ENCODE measurements around the gene SNX20.
A peak's percentile ranks its signal among the peaks of the same experiment; 100 is the strongest.

The SNX20 gene, protein sequence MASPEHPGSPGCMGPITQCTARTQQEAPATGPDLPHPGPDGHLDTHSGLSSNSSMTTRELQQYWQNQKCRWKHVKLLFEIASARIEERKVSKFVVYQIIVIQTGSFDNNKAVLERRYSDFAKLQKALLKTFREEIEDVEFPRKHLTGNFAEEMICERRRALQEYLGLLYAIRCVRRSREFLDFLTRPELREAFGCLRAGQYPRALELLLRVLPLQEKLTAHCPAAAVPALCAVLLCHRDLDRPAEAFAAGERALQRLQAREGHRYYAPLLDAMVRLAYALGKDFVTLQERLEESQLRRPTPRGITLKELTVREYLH

DNA sequence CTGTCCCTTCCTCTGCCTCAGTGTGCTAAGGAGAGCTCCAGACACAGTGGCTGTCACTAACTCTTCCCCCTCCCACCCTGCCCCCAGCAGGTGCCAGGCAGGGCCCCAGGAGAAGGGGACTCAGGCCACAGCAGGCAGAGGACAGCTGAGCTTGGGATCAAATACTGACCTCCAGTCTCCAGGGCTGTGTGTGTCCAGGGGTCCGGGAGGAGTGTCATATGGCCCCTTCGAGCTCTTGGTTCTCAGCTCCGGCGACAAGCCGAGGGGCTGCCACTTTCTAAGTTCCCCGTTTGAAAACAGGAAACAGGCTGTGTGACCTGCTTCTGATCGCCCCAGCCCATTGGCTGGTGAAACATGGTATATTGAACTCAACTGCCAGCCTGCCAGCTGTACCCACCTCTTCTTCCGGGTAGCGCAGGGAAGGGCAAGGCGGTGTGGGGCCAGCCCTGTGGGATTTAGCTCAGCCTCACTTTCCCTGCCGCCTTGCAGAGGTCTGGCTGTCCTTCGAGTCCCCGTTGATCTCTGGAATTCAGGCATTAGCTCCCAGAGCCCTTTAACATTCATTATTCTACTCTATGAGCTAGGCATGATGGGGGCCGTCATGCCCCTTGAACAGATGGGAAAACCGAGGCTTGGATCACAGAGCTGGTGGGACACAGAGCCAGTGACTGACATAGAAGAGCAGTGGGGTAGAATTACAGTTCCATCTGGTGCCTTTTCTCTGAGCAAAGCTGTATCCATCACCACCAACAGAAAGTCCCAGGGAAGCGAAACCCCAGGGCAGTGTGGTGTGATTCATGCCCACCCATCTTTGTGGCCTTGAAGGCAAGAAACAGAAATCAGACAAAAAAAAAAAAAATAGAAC lies at the start of gene SNX20:
Gene SNX20 (minus strand): TSS at position 292 of the 865 bp plus-strand sequence. CDS start 3,786 bp downstream, outside the sequence.
- no peak for DNase-seq (ENCODE audit: low read depth)

DNA sequence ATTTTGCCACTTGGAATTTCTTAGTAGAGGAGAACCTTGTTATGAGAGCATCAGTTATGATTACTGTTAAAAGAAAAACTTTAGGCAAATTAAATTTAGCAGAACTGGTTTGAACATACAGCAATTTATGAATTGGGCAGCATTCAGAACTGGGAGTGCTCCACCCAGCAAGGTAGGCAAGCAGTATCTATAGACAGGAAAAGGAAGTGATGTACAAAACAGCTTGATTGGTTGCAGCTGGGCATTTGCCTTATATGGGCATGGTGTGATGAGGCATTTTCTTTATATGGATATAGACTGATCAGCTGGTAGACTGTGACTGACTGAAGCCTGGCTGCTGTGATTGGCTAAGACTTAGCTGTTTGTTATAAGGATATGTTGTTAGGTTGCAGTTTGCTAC lies 43.2 kb upstream of the SNX20 start:
- DNase-seq (ENCODE audit: low read depth), result no peak

DNA sequence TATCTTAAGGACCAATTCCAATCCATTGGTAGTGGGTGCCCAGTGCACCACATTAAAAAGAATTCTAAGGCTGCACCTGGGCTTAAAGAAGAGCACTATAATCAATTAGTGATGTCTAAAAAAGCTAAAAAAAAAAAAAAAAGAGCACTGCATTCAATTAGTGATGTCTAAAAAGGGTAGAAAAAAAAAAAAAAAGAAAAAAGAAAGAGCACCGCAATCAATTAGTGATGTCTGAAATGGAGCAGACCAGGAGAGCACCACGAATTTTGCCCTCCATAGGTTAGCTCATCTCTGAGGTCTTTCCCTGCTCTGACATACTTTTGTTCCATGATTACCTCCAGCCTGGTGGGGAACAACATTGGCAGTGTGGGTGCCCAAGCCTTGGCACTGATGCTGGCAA lies 41.8 kb upstream of the SNX20 start:
- no peak for DNase-seq (ENCODE audit: low read depth)

DNA sequence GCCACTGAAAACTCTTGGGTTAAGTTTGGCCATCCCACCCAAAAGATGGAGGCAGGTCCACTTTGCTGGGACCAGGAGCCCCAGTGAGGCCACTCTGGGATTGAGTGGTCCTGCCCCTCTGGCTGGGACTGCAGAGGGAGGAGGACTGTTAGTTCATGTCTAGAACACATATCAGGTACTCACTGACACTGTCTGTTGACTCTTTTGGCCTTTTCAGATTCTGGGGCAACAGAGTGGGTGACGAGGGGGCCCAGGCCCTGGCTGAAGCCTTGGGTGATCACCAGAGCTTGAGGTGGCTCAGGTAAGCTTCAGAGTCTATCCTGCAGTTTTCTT lies 41.3 kb upstream of the SNX20 start:
- no peak for DNase-seq (ENCODE audit: low read depth)

DNA sequence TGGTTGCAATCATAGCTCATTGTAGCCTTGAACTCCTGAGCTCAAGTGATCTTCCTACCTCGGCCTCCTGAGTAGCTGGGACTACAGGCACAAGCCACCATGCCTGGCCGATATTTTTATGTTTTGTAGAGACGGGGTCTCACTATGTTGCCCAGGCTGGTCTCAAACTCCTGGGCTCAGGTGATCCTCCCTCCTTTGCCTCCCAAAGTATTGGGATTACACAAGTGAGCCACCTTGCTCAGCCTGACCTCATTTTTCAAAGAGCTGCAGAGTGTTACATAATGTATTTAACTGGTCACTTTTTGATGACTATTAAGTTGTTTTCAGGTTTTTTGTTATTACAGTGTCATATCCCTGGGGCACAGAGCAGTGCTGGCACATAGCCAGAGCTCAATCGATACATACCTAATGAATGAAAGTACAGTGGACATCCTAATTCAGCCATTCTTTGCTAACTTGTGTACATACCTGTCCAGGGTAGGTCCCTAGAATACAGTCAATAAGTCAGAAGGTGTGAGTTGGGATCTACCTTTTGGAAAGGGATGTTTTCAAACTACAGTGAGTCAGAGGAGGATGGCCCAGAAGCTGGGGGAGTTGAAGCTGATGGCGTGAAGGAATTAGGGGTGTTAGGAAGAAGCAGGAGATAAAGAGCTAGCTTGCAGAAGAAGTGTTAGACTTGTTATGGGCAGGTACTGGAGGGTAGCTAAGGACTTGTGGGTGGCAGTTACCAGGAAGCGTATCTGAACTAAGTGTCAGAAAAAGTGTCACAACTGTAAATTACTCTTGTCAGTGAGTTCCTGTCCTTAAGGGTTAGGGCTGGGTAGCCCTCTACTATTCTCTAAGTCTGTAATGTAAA lies 40.7 kb upstream of the SNX20 start:
- no peak for DNase-seq (ENCODE audit: low read depth)

DNA sequence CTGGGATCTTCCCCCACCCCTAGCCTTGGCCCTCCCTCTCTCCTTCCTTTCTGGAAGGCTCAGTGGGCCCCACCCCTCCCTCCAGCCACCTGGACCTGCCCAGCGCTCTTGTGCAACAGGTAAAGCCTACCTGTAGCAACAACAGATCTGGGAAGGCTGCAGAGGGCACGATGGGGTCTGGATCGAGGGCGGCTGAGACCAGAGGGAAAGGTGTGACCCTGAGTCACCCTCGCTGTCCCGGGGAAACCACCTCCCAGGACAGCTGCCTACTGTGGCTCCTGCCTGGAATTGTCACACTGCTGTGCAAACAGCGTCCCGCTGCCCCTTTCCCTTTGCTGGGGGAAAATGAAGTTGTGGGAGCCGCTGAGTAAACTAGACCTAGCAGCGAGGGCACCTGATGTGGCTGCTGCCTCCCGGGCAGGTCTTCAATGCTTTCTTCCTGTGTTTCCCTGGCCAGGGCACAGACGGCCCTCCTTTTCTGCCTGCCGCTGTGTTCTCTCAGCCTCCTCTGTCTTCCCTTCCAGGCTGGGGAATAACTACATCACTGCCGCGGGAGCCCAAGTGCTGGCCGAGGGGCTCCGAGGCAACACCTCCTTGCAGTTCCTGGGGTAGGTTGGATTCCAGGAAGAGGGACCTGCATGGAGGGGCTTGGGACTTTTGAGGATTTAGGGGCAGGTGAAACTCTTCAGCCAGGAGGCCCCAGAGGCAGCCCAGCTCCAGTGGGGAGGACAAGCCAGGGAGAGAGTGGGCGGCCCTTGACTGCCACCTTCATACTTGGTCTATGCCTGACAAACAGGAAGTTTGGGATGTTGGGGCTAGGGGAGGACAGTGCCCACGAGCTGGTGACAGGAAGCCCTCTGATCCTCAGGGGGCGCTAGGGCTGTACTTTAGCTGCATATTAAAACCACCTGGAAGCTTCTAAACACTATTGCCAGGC lies 38.6 kb upstream of the SNX20 start:
- no peak for DNase-seq (ENCODE audit: low read depth)

DNA sequence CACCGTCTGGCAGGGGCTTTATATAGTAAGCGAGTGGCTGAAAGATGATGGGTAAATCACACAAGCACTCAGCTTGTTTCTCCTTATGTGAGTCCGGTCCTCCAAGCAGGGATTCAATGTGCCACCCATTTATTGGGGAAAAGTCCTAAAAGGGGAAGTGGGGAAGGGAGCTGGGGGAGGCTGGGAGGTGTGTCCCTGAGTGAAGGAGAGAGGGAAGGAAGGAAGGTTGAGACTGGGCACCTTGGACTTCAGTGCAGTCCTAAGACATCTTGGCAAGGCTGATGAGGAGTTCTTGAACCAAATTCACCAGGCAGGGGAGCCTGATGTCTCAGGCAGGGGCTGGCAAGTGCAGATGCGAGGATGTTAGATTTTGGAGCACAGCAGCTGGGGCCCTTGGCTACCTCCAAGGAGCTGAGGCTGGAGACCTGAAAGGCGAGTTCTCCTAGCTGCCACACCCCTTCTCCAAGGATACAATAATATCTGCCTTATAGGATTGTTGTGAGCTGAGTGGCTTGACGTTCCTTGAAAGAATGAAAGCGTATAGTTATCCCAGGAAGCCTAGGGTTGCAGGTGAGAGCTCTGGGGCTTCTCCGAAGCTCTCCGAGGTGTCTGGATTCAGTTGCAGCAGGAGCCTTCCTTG lies 37.8 kb upstream of the SNX20 start:
- no peak for DNase-seq (ENCODE audit: low read depth)

DNA sequence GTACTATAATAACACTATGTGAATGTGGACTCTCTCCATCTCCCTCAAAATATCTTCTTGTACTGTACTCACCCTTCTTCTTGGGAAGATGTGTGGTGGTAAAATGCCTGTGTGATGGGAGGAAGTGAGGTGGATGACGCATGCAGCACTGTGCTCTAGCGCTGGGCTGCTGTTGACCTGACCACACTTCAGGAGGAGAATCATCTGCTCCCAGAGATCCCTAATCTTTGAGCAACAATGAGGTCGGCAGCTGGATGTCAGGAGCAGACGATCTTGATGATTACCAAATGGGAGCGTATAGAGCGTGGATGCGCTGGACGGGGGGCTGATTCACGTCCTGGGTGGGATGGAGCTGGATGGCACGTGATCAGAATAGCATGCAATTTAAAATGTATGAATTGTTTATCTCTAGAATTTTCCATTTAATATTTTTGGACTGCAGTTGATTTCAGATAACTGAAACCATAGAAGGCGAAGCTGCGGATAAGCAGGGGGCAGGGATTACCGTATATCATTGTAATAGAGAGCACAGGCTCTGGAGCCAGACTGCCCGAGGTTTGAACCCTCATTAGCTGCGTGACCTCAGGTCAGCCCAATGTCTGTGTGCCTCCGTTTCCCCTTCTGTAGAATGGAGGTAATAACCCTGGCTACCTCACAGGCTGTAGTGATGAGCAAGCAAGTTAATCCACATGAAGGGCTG lies 37.1 kb upstream of the SNX20 start:
- peak; percentile 86 for DNase-seq (ENCODE audit: low read depth)

DNA sequence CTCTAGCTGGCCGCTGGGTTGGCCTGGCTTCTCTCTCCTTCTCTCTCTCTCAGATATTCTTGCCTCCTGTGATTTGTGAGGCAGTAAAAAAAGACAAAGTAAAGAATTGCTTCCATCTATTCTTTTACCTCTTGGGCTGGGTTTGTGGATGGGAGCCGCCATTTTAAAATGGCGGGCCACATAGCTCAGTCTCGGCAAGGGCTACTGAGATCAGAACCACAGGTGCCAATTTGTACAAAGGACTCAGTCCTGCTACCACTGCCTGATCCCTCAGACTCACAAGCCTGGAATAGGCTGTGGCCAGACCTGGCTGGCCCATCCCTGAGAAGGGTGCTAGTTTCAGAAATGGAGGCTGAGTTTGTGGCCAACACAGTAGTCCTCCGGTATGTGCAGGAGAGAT lies 36.4 kb upstream of the SNX20 start:
- DNase-seq (ENCODE audit: low read depth), result no peak

DNA sequence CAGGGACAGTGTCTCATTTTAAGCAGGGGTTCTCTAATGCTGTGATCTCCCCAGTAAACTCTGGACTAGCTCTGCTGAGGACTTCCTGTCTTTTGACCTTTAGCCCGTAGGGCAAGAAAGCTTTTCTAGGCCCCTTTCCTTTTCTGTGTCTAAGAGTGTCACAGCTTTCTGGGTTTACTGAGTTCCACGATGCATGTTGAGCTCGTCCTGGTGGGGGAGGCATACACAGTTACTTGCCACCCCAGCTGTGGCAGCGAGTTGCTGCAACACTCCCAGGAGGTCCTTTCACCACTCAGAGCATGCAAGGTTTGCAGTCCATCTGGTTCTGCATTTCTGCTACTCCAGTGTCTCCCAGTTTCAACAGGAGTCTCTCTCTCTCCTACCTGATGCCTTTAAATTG lies 36.0 kb upstream of the SNX20 start:
- DNase-seq (ENCODE audit: low read depth), result no peak

DNA sequence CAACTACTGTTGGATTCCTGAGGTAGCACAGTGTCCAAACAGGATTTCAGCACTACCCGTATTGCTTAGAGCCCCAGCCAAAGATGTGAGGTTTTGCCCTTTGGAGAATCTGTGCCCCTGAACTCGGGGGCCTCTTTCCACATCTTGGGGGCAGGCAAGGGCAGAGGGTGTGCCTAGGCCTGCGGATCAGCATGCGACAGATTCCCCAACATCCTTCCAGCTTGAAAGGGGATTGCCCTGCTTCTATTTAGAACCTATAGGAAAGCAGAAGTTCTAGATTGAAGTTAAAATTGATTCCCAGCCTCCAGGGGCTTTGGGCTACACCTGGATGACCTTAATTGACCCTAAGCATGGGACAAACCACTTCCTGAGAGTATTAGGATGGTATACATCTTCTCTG lies 31.8 kb upstream of the SNX20 start:
- DNase-seq (ENCODE audit: low read depth), result no peak

DNA sequence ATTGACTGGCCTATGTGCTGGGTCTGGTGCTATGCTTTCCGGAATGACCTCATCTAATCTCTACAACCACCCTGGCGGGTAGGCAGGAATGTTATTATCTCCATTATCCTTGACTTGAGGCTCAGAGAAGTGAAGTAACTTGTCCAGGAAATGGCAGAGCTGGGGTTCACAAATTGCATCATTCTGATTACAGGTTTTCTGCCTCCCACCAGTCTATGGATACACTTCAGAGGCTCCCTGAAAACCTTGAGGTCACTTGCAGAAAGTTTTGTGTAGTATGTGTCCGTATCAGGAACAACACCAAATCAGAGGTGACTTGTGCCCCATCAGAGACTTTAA lies 31.4 kb upstream of the SNX20 start:
- DNase-seq (ENCODE audit: low read depth), result no peak

DNA sequence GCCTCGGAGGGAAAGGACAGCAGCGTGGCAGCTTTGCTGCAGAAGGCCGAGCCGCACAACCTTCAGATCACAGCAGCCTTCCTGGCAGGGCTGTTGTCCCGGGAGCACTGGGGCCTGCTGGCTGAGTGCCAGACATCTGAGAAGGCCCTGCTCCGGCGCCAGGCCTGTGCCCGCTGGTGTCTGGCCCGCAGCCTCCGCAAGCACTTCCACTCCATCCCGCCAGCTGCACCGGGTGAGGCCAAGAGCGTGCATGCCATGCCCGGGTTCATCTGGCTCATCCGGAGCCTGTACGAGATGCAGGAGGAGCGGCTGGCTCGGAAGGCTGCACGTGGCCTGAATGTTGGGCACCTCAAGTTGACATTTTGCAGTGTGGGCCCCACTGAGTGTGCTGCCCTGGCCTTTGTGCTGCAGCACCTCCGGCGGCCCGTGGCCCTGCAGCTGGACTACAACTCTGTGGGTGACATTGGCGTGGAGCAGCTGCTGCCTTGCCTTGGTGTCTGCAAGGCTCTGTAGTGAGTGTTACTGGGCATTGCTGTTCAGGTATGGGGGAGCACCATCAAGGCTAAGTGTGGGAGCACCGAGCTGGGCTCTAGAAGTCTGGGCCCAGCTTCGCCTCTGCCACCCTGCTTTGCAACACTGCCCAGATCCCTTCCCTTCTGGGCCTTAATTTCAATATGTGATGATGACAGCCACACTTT lies 30.9 kb upstream of the SNX20 start:
- DNase-seq (ENCODE audit: low read depth), result no peak

DNA sequence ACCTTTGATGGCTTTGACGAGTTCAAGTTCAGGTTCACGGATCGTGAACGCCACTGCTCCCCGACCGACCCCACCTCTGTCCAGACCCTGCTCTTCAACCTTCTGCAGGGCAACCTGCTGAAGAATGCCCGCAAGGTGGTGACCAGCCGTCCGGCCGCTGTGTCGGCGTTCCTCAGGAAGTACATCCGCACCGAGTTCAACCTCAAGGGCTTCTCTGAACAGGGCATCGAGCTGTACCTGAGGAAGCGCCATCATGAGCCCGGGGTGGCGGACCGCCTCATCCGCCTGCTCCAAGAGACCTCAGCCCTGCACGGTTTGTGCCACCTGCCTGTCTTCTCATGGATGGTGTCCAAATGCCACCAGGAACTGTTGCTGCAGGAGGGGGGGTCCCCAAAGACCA lies 29.9 kb upstream of the SNX20 start:
- DNase-seq (ENCODE audit: low read depth), result no peak

DNA sequence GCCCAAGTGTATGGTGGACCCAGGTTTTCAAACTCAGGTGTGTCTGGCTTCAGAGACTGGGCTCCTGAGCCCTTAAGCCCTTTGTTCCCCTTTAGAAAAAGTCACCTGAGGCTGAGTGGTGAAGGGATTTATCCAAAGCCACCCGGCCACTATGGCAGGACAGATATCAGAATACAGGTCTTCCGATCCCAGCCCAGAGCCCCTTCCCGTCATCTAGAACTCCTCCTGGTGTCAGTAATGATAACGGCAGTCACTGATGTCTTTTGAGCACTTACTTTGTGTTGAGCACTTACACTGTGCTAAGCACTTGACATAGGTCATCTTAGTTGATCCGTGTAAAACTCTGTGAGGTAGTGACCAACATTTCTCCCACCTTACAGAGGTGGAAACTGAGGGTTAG lies 28.9 kb upstream of the SNX20 start:
- no peak for DNase-seq (ENCODE audit: low read depth)

DNA sequence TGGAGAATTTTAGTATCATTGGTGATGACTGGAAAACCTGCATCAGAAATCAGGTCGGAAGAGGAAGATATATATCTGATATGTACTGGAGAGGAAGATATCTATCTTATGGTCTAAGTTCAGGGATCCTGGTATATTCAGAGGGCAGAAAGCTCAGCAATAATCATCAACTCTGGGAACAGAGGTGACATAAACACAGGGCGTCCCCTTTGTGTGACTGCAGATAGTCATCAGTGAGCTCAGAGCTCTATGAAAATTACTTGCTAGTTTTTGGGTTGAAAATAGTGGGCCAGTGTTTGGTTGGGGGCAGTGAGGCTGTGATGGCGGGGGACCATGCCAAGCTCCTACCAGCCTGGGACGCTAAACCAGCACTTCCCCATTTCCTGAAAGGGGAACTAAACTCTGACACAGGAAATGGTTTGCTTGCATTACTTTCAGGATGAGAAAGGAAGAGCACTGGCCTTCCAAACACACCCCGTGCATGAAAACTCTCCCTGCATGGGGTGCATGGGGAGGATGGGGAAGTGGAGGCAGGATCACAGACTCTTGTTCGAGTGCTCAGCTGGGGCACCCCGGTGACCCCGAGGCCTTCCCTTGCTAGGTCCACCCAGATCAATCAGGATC lies 28.1 kb upstream of the SNX20 start:
- DNase-seq (ENCODE audit: low read depth), result no peak

DNA sequence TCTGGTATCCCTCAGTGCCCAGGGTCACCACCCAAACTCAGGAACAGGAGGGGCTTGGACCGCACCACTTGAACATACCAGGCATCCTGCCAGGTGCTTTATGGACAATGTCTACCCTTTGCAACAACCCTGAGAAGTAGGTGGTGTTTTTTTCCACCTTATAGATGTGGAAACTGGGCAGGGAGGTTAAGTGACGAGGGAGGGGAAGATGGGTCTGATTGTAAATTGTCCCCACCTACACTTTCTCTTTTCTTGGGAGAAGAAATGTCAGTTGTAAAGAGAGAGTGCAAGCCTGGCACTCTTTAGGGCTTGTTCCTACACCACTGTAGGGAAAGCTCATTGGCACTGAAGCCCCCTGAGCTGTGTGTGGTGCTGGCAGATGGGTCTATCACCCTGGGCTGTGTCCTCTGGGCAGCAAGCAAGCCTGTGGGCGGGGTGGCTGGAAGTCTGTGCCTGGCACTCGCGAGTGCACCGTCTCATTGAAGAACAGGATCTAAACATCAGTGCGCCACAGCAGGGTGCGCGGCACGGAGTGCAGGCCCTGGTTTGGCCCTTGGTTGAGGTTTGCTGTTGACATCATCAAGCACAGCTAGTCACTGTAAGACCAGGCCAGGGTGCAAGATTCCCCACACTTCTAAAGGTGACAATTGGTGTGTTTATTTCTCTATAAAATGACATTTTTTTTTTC lies 27.4 kb upstream of the SNX20 start:
- no peak for DNase-seq (ENCODE audit: low read depth)

DNA sequence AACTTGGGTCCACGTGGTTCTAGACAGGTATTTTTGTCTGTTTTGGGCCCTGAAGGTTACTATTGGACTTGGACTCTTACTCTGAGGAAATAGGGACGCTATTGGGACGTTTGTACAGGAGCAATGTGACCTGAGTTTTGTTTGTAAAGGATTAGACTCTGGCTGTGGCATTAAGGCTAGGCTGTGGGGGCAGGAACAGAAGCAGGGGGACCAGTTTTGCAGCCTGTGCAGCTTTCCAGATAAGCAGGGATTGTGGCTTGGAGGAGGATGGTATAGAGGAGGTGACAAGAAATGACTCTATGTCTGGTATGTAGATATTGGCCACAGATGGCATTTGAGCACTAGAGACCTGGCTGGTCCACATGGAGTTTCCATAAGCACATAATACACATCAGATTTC lies 25.1 kb upstream of the SNX20 start:
- no peak for DNase-seq (ENCODE audit: low read depth)

Data from ELR (cell line).